Type B pancreatic cell (in vitro differentiated cells): ENCODE measurements around the gene STK11IP. TPM values are rescaled to one million over a fixed set of nuclear protein-coding genes. Genes with fewer than 3 reads are reported as not detected.
A peak's percentile ranks its signal among the peaks of the same experiment; 100 is the strongest.

ENCODE experiments used
- DNase-seq: peaks from one replicate; pipeline ENCODE4 v3.0.0; 2021; ENCODE audit warnings: mixed read lengths; ENCODE audit not compliant: unreplicated experiment; ENCODE audit errors: extremely low spot score
- H3K27ac Mint-ChIP-seq: 2 replicates; pipeline ENCODE4 v1.8.0; 2021; ENCODE audit warnings: mild to moderate bottlenecking, mixed read lengths
- H3K27me3 Mint-ChIP-seq: 2 replicates; pipeline ENCODE4 v1.8.0; 2021; ENCODE audit warnings: mixed read lengths
- H3K36me3 Mint-ChIP-seq: 2 replicates; pipeline ENCODE4 v1.8.0; 2021; ENCODE audit warnings: mixed read lengths
- H3K4me1 Mint-ChIP-seq: one replicate; pipeline ENCODE4 v1.8.0; 2021; ENCODE audit warnings: mixed read lengths; ENCODE audit not compliant: unreplicated experiment
- H3K4me3 Mint-ChIP-seq: 2 replicates; pipeline ENCODE4 v1.8.0; 2021; ENCODE audit warnings: mild to moderate bottlenecking, mixed read lengths
- H3K9me3 Mint-ChIP-seq: 2 replicates; pipeline ENCODE4 v1.8.0; 2021; ENCODE audit warnings: mixed read lengths
- CTCF ChIP-seq: fragments of 200-600 bp; sonication (generic); conservative IDR thresholded peaks from 2 replicates; pipeline ENCODE4 v1.5.0; 2021; ENCODE audit warnings: antibody characterized with exemption, mild to moderate bottlenecking
- total RNA-seq: library from RNA; stranded (reverse); gene quantifications from 2 replicates; pipeline ENCODE4 v1.2.1, GENCODE V29; 2021; ENCODE audit warnings: low replicate concordance

Gene STK11IP
- total RNA-seq, 1 donor from 2014 or later: 42.5 TPM

- Mint-ChIP-seq H3K4me1 (peaks cover 17% of the 10 kb centered on the region), H3K27me3 (no peaks in the 10 kb centered on the region), H3K27ac (peak overlapping the region; percentile 57), H3K36me3 (peaks cover 14% of the 10 kb centered on the region), H3K4me3 (peak overlapping the region; percentile 79), H3K9me3 (no peaks in the 10 kb centered on the region)
- TF ChIP-seq CTCF: no peak
- no peak for DNase-seq
Observed at GRCh38 chr2:219570194-219570923, 27.3 kb upstream of the STK11IP start.

- no peaks in the 10 kb centered on the region for H3K9me3 Mint-ChIP-seq
- no peak for DNase-seq
- H3K27ac Mint-ChIP-seq: no peak overlapping the region
- no peaks in the 10 kb centered on the region for H3K27me3 Mint-ChIP-seq
- no peak for TF ChIP-seq CTCF
- H3K4me1 Mint-ChIP-seq: peaks cover 17% of the 10 kb centered on the region
- H3K36me3 Mint-ChIP-seq: peaks cover 13% of the 10 kb centered on the region
- no peak overlapping the region for H3K4me3 Mint-ChIP-seq
Observed at GRCh38 chr2:219570924-219571310, 26.7 kb upstream of the STK11IP start.

- DNase-seq: no peak
- H3K4me1 Mint-ChIP-seq: peaks cover 23% of the 10 kb centered on the region
- peak; percentile 21 for TF ChIP-seq CTCF
- H3K27me3 Mint-ChIP-seq: no peaks in the 10 kb centered on the region
- peaks cover 6% of the 10 kb centered on the region for H3K36me3 Mint-ChIP-seq
- peak within 1 kb of the TSS; percentile 86 for H3K27ac Mint-ChIP-seq
- H3K9me3 Mint-ChIP-seq: no peaks in the 10 kb centered on the region
- peak within 1 kb of the TSS; percentile 85 for H3K4me3 Mint-ChIP-seq
Observed at GRCh38 chr2:219571311-219572236, 26.1 kb upstream of the STK11IP start, which contains the start of gene OBSL1. TSS of gene OBSL1 (minus strand) at chr2:219571539. CDS start at chr2:219571232, 307 bp downstream.

GRCh38 chr2:219572237-219573001 is 25.2 kb upstream of the STK11IP start, which contains the start of gene INHA:
TSS of gene INHA (plus strand) at chr2:219572310. CDS start at chr2:219572375, 65 bp downstream.
- TF ChIP-seq CTCF: no peak

GRCh38 chr2:219573166-219573565 is 24.5 kb upstream of the STK11IP start:
- peaks cover 35% of the 10 kb centered on the region for H3K4me1 Mint-ChIP-seq
- no peaks in the 10 kb centered on the region for H3K9me3 Mint-ChIP-seq
- DNase-seq: no peak
- TF ChIP-seq CTCF: no peak
- peaks cover 5% of the 10 kb centered on the region for H3K36me3 Mint-ChIP-seq
- H3K27ac Mint-ChIP-seq: peak overlapping the region; percentile 78
- peaks cover 3% of the 10 kb centered on the region for H3K27me3 Mint-ChIP-seq
- peak overlapping the region; percentile 62 for H3K4me3 Mint-ChIP-seq

More at GRCh38 chr2:219572237-219573001, 25.2 kb upstream of the STK11IP start, which contains the start of gene INHA:
- H3K36me3 Mint-ChIP-seq: peaks cover 5% of the 10 kb centered on the region
- peaks cover 31% of the 10 kb centered on the region for H3K4me1 Mint-ChIP-seq
- peak within 1 kb of the TSS; percentile 86 for H3K27ac Mint-ChIP-seq
- DNase-seq: no peak
- H3K27me3 Mint-ChIP-seq: peaks cover 3% of the 10 kb centered on the region
- peak within 1 kb of the TSS; percentile 85 for H3K4me3 Mint-ChIP-seq
- H3K9me3 Mint-ChIP-seq: no peaks in the 10 kb centered on the region
